Astrocyte of the spinal cord (primary cell): ENCODE results near the gene ADRA2C.
"Not testable (repeated sequence)": the region's sequence is repeated elsewhere in the genome, so short reads cannot be mapped to it uniquely, and the experiment has no call there.

Source experiments
- DNase-seq: peaks from one replicate; pipeline ENCODE4 v3.0.0; 2011; ENCODE audit warnings: low read depth, low spot score
- H3K4me3 ChIP-seq: 2 replicates; pipeline ENCODE4 v1.5.1; 2011; ENCODE audit warnings: low read depth, mild to moderate bottlenecking, low read length, moderate library complexity
- in situ Hi-C: cut with HindIII; loops from 2 replicates; pipeline ENCODE4 v1.10.0; 2017; ENCODE audit warnings: low sequenced_read_pairs
- TF ChIP-seq, protein P1 (sequence below): IDR thresholded peaks from 2 replicates; pipeline ENCODE4 v1.5.1; 2012; ENCODE audit warnings: low read depth, mild to moderate bottlenecking, low read length, inconsistent platforms

The ADRA2C gene

DNA sequence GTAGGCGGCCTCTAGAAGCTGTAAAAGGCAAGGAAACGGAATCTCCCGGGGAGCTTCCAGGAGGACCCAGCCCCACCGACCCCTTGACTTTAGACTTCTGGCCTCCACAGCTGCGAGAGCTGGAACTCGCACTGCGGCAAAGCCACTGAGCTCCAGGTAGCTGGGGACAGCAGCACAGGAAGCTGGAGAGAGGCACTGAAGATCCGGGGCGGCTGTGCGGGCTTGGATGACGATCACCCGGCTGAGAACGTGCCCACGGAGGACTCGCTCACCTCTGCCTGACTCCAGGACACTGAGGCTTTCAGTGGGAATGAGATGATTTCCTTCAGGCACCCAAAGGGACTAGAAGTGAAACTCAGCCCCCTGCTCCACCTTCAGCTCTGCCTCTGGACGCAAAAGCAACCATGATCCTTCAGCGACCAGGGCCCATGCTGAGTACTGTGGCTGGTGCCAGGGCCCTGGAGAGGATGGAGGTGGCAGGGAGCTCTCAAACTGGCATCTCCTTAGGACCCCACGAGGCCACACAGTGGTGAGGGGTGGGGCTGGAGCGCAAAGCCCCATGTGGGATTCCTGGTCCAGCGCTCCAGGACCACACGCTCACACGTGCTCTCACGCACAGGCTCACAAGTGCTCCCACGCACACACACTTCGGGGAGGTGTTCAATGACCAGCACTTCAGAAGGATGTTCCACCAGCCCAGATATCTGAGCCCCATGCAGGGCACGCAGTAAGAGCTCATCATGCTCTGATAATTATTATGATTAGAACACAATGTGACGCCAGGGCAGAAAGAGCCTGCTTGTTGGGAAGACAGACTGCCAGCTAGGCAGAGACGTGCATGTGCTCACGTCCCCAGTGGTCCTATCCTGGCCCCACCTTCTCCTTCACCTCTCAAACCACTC lies 47.2 kb downstream of the ADRA2C start:
- in situ Hi-C loops: no loop called here
- DNase-seq: no peak
- TF ChIP-seq, protein P1, sequence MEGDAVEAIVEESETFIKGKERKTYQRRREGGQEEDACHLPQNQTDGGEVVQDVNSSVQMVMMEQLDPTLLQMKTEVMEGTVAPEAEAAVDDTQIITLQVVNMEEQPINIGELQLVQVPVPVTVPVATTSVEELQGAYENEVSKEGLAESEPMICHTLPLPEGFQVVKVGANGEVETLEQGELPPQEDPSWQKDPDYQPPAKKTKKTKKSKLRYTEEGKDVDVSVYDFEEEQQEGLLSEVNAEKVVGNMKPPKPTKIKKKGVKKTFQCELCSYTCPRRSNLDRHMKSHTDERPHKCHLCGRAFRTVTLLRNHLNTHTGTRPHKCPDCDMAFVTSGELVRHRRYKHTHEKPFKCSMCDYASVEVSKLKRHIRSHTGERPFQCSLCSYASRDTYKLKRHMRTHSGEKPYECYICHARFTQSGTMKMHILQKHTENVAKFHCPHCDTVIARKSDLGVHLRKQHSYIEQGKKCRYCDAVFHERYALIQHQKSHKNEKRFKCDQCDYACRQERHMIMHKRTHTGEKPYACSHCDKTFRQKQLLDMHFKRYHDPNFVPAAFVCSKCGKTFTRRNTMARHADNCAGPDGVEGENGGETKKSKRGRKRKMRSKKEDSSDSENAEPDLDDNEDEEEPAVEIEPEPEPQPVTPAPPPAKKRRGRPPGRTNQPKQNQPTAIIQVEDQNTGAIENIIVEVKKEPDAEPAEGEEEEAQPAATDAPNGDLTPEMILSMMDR: no peak
- no peak overlapping the region for H3K4me3 ChIP-seq

DNA sequence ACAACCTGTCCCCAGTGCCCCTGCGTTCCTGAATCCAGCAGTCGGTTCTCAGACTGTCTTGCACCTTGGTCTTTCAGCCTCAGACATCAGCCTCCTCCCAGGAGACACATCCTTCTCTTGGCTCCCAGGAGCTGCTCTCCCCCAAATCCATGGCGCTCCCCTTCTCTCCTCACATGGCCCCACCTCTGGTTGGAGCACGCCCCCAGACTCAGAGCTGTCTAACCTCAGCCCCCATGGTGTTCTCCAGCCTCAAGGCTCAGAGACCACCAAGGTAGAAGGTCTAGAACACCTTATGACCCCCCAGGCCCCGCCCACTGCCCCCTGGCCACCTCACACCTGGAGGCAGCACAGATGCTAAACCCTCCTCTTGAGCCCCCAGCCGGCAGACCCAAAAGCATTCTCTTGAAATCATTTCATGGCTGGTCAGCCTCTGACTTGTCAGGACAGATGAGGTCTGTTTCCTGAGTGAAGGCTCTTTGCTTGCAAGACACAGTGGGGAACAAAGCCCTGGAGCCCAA lies 47.9 kb downstream of the ADRA2C start:
- no peak for DNase-seq
- TF ChIP-seq, protein P1: no peak
- in situ Hi-C loops: no loop called here
- no peak overlapping the region for H3K4me3 ChIP-seq

DNA sequence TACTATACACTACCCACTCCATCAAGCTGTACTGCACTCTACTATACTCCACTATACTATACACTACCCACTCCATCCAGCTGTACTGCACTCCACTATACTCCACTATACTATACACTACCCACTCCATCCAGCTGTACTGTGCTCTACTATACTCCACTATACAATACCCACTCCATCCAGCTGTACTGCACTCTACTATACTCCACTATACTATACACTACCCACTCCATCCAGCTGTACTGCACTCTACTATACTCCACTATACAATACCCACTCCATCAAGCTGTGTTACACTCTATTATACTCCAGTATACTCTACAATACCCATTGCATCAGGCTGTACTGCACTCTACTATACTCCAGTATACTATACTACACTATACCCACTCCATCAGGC lies 48.7 kb downstream of the ADRA2C start:
- DNase-seq, in situ Hi-C loops, H3K4me3 ChIP-seq: not testable (repeated sequence)

DNA sequence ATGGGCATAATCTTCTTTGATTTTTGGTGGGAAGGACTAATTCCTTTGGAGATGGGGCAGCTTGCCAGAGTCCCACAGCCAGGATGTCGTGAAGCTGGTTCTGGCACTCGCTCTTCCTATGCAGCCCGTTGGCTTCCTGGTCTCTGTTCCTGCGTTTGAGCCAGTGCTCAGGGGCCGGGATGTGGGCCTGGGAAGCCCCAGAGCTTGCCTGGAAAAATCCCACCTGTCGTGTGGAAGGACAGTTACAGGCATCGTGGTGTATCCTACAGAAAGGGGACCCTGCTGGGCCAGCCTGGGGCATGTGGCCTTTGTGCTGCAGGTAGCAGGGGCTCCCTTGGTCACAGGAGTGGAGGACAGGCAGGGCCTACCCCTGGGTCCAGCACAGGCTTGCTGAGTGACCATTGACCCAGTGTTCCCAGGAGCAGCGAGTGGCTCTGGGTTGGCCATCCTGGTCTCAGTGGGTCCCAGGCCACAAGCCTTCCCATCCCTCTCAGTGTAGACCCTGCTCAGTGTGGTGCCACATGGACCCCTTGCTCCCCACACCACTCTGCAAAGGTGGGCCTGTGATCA lies 50.2 kb downstream of the ADRA2C start:
- no peak for DNase-seq
- no peak overlapping the region for H3K4me3 ChIP-seq
- TF ChIP-seq, protein P1: no peak
- in situ Hi-C loops: no loop called here

DNA sequence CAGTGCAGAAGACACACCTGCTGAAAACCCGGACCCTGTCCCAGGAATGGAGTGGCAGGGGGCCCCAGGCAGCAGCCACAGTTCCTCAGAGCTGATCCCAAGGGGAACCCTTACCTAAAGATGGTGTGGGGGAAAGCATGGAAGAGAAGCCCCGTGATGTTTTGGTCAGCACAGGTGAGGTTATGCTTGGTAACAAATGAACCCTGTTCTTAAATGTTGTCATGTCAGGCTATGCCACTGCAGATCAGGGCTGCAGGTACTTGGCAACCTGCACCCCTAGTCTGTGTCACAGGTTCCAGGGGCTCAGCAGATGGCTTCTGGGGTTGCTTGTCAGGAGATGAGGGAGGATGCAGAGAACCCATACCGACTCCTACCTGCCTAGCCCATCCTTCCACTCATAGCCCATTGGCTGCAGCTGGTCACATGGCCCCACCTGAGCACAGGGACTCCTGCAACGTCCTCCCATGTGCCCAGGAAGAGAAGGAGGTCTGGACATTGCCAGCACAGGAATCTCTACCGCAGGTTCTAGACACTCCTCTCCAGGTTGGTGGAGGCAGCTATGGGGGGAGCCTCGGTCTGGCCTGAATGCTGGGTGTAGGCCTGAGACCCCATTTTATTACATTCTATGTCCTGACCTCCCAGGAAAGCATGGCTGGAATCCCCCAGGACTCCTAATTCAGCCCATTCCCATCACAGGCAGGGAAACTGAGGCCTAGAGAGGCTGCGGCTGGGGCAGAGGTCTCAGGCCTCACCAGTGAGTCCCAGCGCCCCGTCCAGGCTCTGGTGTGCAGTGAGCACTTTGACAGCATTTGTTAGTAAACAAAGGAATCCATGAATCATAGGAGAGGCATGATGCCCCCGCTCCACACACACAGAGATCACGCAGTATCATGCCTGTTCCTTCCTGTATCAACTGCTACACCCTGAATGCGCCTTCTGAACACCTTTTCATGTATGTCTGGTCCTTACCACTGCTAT lies 51.1 kb downstream of the ADRA2C start:
- DNase-seq: no peak
- TF ChIP-seq, protein P1: no peak
- in situ Hi-C loops: no loop called here
- H3K4me3 ChIP-seq: no peak overlapping the region
